HG03439 (cell line): ENCODE data around the gene SGCA.

Experiments
- ATAC-seq: cut with Tn5 transposase; IDR thresholded peaks from one replicate; pipeline ENCODE4 v1.9.1; 2021; ENCODE audit warnings: mild to moderate bottlenecking, moderate library complexity; ENCODE audit not compliant: unreplicated experiment

Gene SGCA

GRCh38 chr17:50148226-50149090 is 17.3 kb upstream of the SGCA start:
- no peak for ATAC-seq

GRCh38 chr17:50149091-50149416 is 16.8 kb upstream of the SGCA start:
- no peak for ATAC-seq

GRCh38 chr17:50149417-50150353 is 16.1 kb upstream of the SGCA start:
- ATAC-seq: no peak

GRCh38 chr17:50150354-50151040 is 15.3 kb upstream of the SGCA start, which contains the start of gene PPP1R9B:
Gene PPP1R9B (minus strand): TSS chr17:50150677. CDS start chr17:50150513, 164 bp downstream.
- ATAC-seq: peak; percentile 0

- ATAC-seq: peak; percentile 39
These were observed 14.5 kb upstream of the SGCA start for GRCh38 chr17:50151041-50151936.

- no peak for ATAC-seq
These were observed 13.8 kb upstream of the SGCA start for GRCh38 chr17:50151937-50152547.

GRCh38 chr17:50152736-50153135 is 13.1 kb upstream of the SGCA start:
- no peak for ATAC-seq

GRCh38 chr17:50153650-50154575 is 11.9 kb upstream of the SGCA start:
- no peak for ATAC-seq

- no peak for ATAC-seq
These were observed 11.2 kb upstream of the SGCA start for GRCh38 chr17:50154604-50155003.

GRCh38 chr17:50155115-50155819 is 10.5 kb upstream of the SGCA start:
- ATAC-seq: no peak

GRCh38 chr17:50157891-50158290 is 7.9 kb upstream of the SGCA start:
- ATAC-seq: no peak

GRCh38 chr17:50161023-50161910 is 4.5 kb upstream of the SGCA start:
- ATAC-seq: peak; percentile 82

- ATAC-seq: no peak
These were observed 3.9 kb upstream of the SGCA start for GRCh38 chr17:50161911-50162288.

GRCh38 chr17:50162466-50163254 is 3.1 kb upstream of the SGCA start:
- ATAC-seq: no peak

GRCh38 chr17:50163843-50164696 is 1.7 kb upstream of the SGCA start:
- ATAC-seq: no peak

- no peak for ATAC-seq
These were observed 1.2 kb upstream of the SGCA start for GRCh38 chr17:50164697-50164988.
